Measurements from ENCODE around the gene THSD4.

DNA sequence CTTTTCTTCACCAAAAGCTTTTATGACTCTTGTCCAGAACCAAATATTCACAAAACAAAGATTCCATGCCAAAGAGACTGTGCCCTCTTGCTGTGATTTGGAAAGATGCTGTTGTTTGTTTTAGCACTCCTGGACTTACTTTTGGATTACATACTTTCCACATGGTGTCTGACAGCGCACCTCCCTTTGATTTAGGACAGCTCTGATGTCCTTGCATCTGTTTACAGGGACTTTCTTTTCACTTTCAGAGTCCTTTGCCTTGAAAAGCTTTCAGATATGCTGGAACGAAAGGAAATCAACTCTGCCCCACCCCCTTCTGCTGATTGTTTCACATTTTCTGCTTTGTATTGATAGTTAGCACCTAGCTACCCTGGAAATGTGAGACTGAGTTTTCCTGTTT, 562.1 kb downstream of the THSD4 start:
- TF ChIP-seq SP2 (IDR thresholded peaks at IDR 0.05; ENCODE audit: extremely low read depth, low read depth, low read length, poor library complexity, severe bottlenecking) (no peak), MYC (IDR thresholded peaks at IDR 0.05; ENCODE audit: low read depth, low read length) (no peak), MYC (CRISPR knock-in tag; IDR thresholded peaks at IDR 0.05; ENCODE audit: borderline replicate concordance, low read depth) (no peak), ELF1 (tag; IDR thresholded peaks at IDR 0.05) (no peak), MBD2 (IDR thresholded peaks at IDR 0.05; ENCODE audit: borderline replicate concordance, low read depth) (no peak), SP1 (CRISPR knock-in tag; IDR thresholded peaks at IDR 0.05) (no peak), NFYB (IDR thresholded peaks at IDR 0.05; ENCODE audit: extremely low read depth, insufficient read length) (no peak), TSC22D4 (tag; IDR thresholded peaks at IDR 0.05) (no peak)
- TF ChIP-seq, protein P1, sequence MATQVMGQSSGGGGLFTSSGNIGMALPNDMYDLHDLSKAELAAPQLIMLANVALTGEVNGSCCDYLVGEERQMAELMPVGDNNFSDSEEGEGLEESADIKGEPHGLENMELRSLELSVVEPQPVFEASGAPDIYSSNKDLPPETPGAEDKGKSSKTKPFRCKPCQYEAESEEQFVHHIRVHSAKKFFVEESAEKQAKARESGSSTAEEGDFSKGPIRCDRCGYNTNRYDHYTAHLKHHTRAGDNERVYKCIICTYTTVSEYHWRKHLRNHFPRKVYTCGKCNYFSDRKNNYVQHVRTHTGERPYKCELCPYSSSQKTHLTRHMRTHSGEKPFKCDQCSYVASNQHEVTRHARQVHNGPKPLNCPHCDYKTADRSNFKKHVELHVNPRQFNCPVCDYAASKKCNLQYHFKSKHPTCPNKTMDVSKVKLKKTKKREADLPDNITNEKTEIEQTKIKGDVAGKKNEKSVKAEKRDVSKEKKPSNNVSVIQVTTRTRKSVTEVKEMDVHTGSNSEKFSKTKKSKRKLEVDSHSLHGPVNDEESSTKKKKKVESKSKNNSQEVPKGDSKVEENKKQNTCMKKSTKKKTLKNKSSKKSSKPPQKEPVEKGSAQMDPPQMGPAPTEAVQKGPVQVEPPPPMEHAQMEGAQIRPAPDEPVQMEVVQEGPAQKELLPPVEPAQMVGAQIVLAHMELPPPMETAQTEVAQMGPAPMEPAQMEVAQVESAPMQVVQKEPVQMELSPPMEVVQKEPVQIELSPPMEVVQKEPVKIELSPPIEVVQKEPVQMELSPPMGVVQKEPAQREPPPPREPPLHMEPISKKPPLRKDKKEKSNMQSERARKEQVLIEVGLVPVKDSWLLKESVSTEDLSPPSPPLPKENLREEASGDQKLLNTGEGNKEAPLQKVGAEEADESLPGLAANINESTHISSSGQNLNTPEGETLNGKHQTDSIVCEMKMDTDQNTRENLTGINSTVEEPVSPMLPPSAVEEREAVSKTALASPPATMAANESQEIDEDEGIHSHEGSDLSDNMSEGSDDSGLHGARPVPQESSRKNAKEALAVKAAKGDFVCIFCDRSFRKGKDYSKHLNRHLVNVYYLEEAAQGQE (IDR thresholded peaks at IDR 0.05; ENCODE audit: borderline replicate concordance), result no peak
- TF ChIP-seq, protein P1 (CRISPR knock-in tag; IDR thresholded peaks at IDR 0.05; ENCODE audit: low read depth), result no peak
- TF ChIP-seq, protein P2, sequence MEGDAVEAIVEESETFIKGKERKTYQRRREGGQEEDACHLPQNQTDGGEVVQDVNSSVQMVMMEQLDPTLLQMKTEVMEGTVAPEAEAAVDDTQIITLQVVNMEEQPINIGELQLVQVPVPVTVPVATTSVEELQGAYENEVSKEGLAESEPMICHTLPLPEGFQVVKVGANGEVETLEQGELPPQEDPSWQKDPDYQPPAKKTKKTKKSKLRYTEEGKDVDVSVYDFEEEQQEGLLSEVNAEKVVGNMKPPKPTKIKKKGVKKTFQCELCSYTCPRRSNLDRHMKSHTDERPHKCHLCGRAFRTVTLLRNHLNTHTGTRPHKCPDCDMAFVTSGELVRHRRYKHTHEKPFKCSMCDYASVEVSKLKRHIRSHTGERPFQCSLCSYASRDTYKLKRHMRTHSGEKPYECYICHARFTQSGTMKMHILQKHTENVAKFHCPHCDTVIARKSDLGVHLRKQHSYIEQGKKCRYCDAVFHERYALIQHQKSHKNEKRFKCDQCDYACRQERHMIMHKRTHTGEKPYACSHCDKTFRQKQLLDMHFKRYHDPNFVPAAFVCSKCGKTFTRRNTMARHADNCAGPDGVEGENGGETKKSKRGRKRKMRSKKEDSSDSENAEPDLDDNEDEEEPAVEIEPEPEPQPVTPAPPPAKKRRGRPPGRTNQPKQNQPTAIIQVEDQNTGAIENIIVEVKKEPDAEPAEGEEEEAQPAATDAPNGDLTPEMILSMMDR (IDR thresholded peaks at IDR 0.05 in 2 of 3, conservative IDR thresholded peaks at IDR 0.05 in 1 of 3; ENCODE audit: insufficient read depth in 2 of 3, low read depth in 1 of 3, low read length in 3 of 3), result no peak
